Erythroblast (primary cell): ENCODE measurements around the gene RUNX3.

Source experiments
- GATA1 ChIP-seq: IDR thresholded peaks from 2 replicates; pipeline ENCODE4 v1.6.1; 2011; ENCODE audit warnings: low read depth, mild to moderate bottlenecking, control low read depth, low read length, moderate library complexity
- POLR2A ChIP-seq: IDR thresholded peaks from 2 replicates; pipeline ENCODE4 v1.6.1; 2011; ENCODE audit warnings: mild to moderate bottlenecking, low read length

DNA sequence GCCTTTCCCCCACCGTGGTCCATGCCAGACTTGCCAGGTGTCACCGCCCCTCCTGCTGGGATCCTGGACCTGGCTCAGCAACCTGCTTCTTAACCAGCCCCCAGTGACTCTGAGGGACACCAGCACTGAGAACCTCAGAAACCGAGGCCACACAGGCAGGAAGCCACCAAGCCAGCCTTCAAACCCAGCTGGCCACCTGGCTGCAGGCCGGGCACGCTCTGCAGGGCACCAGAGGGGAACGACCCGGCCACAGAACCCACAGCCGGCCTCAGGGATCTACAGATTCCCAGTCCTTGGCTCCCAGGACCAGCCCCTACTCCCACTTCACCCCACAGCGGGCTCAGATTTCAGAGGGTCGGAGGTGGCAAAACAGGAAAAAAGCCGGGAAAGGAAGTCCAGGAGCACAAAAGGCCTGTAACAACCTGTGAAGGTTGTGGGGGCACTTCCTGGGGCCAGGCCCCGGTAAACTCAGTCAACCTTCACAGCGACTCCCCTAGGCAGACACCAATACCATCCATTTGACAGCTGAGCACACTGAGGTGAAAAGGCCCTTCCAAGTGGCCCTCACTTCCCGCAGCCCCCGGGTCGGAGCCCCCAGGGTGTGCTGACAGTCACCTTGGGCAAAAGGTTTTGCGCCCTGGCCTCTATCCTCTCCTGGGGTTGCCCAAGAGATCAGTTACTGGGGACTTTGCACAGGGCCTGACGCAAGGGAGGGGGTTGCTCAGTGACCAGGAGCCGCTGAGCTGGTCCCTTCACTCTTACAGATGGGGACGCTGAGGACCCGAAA lies 14.1 kb downstream of the RUNX3 start:
- TF ChIP-seq POLR2A (no peak), GATA1 (no peak)
